Measurements from ENCODE around the gene SMIM22. TPM values are rescaled to one million over a fixed set of nuclear protein-coding genes. Genes with fewer than 3 reads are reported as not detected.
A peak's percentile ranks its signal among the peaks of the same experiment; 100 is the strongest.

The SMIM22 gene
- total and polyA plus RNA-seq, 9 donors = 1.5 to 30.9 (median 7.8) TPM; not detected in 5

DNA sequence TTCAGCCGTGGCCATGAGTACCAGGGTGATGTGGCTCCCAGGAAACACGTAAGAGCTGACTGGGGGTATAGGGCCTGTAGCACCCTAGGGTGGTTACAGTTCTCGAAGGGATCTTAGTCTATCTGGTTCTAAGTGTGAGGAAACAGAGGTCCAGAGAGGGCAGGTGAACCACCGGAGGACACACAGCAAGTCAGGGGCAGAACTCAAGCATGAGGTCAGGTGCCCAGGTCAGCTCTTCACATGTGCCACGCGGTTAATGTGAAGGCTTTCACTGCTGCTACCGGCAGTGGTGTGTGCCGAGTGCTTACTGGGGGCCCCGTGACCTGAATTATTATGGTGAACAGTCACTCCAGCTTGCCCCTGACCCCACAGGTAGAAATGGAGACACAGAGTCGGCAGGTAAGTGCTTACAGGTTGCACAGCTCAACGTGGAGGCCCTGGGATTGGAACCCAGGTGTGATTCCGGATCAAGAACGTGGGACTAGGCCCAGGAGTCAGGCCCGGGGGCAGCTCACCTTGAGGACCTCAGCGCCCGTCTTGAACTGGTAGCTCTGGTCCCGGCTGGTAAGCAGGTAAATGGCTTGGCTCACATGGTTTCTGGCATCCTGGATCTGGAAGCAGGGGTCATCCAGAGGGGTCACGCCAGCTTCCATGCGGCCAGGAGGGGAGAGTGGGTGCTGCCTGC is 4.1 kb downstream of the SMIM22 start:
- H3K9me3 ChIP-seq = no peaks in the 10 kb centered on the region
- H3K27ac ChIP-seq = no peak overlapping the region
- DNase-seq = no peak
- TF ChIP-seq, protein P1, sequence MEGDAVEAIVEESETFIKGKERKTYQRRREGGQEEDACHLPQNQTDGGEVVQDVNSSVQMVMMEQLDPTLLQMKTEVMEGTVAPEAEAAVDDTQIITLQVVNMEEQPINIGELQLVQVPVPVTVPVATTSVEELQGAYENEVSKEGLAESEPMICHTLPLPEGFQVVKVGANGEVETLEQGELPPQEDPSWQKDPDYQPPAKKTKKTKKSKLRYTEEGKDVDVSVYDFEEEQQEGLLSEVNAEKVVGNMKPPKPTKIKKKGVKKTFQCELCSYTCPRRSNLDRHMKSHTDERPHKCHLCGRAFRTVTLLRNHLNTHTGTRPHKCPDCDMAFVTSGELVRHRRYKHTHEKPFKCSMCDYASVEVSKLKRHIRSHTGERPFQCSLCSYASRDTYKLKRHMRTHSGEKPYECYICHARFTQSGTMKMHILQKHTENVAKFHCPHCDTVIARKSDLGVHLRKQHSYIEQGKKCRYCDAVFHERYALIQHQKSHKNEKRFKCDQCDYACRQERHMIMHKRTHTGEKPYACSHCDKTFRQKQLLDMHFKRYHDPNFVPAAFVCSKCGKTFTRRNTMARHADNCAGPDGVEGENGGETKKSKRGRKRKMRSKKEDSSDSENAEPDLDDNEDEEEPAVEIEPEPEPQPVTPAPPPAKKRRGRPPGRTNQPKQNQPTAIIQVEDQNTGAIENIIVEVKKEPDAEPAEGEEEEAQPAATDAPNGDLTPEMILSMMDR (IDR thresholded peaks at IDR 0.05) = no peak
- no peak for TF ChIP-seq POLR2A (IDR thresholded peaks at IDR 0.05)
- TF ChIP-seq EP300 (IDR thresholded peaks at IDR 0.05) = no peak
- H3K4me1 ChIP-seq (ENCODE audit: insufficient read depth) = peaks cover 7% of the 10 kb centered on the region
- no peaks in the 10 kb centered on the region for H3K27me3 ChIP-seq
- 92 to 93% (median 92%) methylated on average over 19 of the region's 19 CpGs for WGBS, 3 donors
- no peak overlapping the region for H3K4me3 ChIP-seq
- no peaks in the 10 kb centered on the region for H3K36me3 ChIP-seq
- intact Hi-C loops (cut with DNase I) = no loop called here

DNA sequence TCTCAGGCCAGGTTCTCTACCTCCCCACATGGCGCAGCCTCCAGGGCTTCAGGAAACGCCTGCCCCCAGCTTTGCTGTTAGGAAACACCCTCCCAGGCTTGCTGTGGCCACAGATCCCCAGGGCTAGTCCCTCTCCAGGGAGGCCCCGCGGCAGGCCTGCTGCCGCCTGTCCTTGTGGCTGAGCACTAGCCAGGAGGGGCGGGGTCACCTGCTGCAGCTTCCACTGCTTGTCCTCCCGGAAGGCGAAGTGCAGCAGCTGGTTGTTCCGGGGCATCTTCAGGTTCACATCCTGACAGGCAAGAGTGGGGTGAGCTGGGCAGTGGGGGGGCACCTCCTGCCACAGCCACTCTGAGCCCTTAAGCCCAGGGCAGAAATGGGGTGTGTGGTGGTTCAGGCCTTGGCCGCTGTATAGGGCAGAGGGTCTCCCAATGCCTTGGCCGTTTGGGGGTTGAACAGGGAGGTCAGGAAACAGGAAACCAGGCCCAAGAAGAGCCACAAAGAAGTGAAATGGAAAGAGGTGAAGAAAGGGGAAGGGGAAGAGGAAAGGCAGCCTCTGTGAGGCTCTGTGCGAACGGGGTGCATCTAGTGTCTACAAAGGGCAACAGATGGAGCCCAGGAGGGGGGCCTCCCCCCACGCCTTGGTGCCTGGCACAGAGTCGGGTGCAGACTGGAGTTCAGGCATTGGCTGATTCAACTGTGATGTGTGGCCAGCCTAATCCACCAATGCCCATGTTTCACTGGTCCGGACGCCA is 5.3 kb downstream of the SMIM22 start:
- peak in 2 of 5 donors; percentile 28 to 49 for DNase-seq
- Histone ChIP-seq H3K36me3 (no peaks in the 10 kb centered on the region), H3K27ac (no peak overlapping the region), H3K9me3 (no peaks in the 10 kb centered on the region), H3K27me3 (no peaks in the 10 kb centered on the region), H3K4me1 (ENCODE audit: insufficient read depth) (peaks cover 7% of the 10 kb centered on the region), H3K4me3 (no peak overlapping the region)
- WGBS, 3 donors = 70 to 79% (median 70%) methylated on average over 17 of the region's 17 CpGs
- TF ChIP-seq, protein P1 (IDR thresholded peaks at IDR 0.05) = no peak
- TF ChIP-seq POLR2A (IDR thresholded peaks at IDR 0.05) (no peak), EP300 (IDR thresholded peaks at IDR 0.05) (no peak)
- intact Hi-C loops (cut with DNase I) = no loop called here

DNA sequence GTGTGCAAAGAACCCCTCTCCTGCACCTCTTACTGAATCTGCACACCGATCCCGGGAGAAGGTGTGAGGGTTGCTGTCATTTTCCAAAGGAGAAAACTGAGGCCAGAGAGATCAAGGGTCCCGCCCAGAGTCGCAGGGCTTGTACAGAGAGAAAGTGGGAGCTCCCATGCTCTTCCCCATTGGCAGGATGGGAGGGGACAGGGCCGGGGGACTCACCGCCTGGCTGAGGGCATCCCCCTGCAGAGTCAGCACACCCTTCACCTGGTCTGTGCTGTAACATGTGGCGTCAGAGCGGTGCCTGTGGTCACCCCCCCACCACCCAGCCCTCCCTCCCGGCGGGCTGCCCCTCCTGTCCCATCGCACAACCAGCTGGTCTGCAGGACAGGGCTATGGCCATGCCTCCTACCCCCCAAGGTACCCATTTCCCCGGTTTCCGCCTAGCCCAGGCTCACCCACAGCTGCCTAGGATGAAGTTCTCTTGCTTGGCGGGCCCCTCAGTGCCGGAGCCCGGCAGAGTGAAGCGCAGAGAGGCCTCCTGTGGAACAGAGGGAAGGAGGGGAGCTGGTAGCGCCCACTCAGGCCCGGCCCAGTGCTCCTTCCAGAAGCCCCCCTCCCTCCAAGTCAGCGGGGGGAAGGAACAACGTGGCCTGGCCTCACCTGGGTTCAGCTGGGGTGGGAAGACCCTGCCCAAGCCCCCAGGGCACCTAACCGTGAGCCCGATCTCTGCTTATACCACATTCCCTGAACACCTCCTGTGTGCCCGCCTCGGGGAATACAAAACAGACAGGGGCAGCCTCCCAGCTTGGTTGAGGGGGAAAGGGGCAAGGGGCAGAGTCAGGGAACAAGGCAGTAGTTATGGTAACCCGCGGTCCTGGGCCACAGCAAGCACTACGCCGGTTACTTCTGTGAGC is 6.1 kb downstream of the SMIM22 start:
- WGBS, 3 donors = 51 to 59% (median 57%) methylated on average over 27 to 29 of the region's 29 CpGs
- no peaks in the 10 kb centered on the region for H3K9me3 ChIP-seq
- H3K4me3 ChIP-seq = peak overlapping the region; percentile 64
- DNase-seq = peak in 1 of 5 donors; percentile 47
- intact Hi-C loops (cut with DNase I) = no loop called here
- H3K27ac ChIP-seq = peak overlapping the region; percentile 62 to 72
- no peak for TF ChIP-seq EP300 (IDR thresholded peaks at IDR 0.05)
- no peak for TF ChIP-seq POLR2A (IDR thresholded peaks at IDR 0.05)
- TF ChIP-seq, protein P1 (IDR thresholded peaks at IDR 0.05) = no peak
- peaks cover 7% of the 10 kb centered on the region for H3K4me1 ChIP-seq (ENCODE audit: insufficient read depth)
- no peaks in the 10 kb centered on the region for H3K36me3 ChIP-seq
- no peaks in the 10 kb centered on the region for H3K27me3 ChIP-seq

DNA sequence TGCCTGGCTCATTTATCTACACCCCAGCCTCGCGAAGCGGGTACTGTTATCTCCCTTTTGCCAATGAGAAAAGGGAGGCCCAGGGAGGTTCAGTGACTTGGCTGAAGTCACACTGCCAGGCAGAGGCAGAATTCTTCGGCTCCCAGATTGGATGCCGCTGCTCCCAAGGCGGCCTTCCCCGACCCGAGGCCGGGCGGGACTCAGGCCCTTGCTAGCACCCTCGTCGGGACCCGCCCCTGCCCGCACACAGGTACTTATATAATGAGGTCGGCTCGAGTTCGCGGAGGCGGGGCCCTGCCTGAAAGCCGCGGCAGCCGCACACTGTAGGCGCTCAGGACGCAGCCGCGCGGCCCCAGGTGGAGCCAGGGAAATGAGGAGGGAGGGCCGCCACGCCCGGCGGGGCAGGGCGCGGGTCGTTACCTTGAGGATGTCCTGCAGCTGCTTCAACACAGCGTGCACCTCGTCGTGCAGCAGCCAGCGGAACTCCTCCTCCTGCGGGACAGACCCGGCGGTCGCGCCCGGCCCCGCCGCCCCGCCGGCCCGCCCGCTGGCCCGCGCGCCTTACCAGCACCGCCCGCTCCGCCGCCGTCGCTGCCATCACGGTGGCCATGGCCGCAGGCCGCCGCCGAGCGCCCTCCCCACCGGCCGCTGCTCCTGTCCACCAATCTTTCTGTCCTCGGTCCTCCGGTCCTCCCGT is 6.9 kb downstream of the SMIM22 start, which contains the start of gene ROGDI:
Gene ROGDI (minus strand): TSS at position 672 of the 697 bp plus-strand sequence. CDS start 62 bp downstream, at position 610.
- peak; percentile 69 to 83 (median 74) for DNase-seq
- intact Hi-C loops (cut with DNase I) = no loop called here
- Histone ChIP-seq H3K4me1 (ENCODE audit: insufficient read depth) (peaks cover 7% of the 10 kb centered on the region), H3K4me3 (peak within 1 kb of the TSS; percentile 64), H3K27ac (peak within 1 kb of the TSS; percentile 62 to 72), H3K27me3 (no peaks in the 10 kb centered on the region), H3K9me3 (no peaks in the 10 kb centered on the region), H3K36me3 (no peaks in the 10 kb centered on the region)
- TF ChIP-seq EP300 (IDR thresholded peaks at IDR 0.05) = no peak
- no peak for TF ChIP-seq POLR2A (IDR thresholded peaks at IDR 0.05)
- TF ChIP-seq, protein P1 (IDR thresholded peaks at IDR 0.05) = no peak
- WGBS, 3 donors = 0 to 1% (median 1%) methylated on average over 40 to 70 of the region's 70 CpGs
